ENCODE data around the gene HES7.

HES7 gene

GRCh38 chr17:8143581-8144400, 19.9 kb upstream of the HES7 start:
- no peak for DNase-seq (ENCODE audit: low spot score)
- Histone ChIP-seq H3K36me3 (ENCODE audit: low read depth) (peaks cover 92% of the 10 kb centered on the region), H3K9me3 (ENCODE audit: severe bottlenecking) (no peaks in the 10 kb centered on the region), H3K27me3 (ENCODE audit: insufficient read depth, poor library complexity, severe bottlenecking) (no peaks in the 10 kb centered on the region), H3K27ac (ENCODE audit: poor library complexity, severe bottlenecking) (no peak overlapping the region), H3K4me1 (ENCODE audit: insufficient read depth, poor library complexity, severe bottlenecking) (no peaks in the 10 kb centered on the region), H3K4me3 (ENCODE audit: severe bottlenecking) (no peak overlapping the region)
- no peak for TF ChIP-seq CTCF (IDR thresholded peaks at IDR 0.05; ENCODE audit: poor library complexity, severe bottlenecking)
- ATAC-seq (ENCODE audit: low read depth): no peak

GRCh38 chr17:8142887-8143580, 19.1 kb upstream of the HES7 start:
- ATAC-seq (ENCODE audit: low read depth) (no peak), DNase-seq (ENCODE audit: low spot score) (no peak)
- Histone ChIP-seq H3K9me3 (ENCODE audit: severe bottlenecking) (no peaks in the 10 kb centered on the region), H3K4me3 (ENCODE audit: severe bottlenecking) (no peak overlapping the region), H3K36me3 (ENCODE audit: low read depth) (peaks cover 84% of the 10 kb centered on the region), H3K27me3 (ENCODE audit: insufficient read depth, poor library complexity, severe bottlenecking) (no peaks in the 10 kb centered on the region), H3K27ac (ENCODE audit: poor library complexity, severe bottlenecking) (no peak overlapping the region), H3K4me1 (ENCODE audit: insufficient read depth, poor library complexity, severe bottlenecking) (peaks cover 2% of the 10 kb centered on the region)
- no peak for TF ChIP-seq CTCF (IDR thresholded peaks at IDR 0.05; ENCODE audit: poor library complexity, severe bottlenecking)

- peaks cover 77% of the 10 kb centered on the region for H3K36me3 ChIP-seq (ENCODE audit: low read depth)
These were observed 18.4 kb upstream of the HES7 start for GRCh38 chr17:8142158-8142886.

GRCh38 chr17:8141741-8142140, 17.8 kb upstream of the HES7 start:
- TF ChIP-seq CTCF (IDR thresholded peaks at IDR 0.05; ENCODE audit: poor library complexity, severe bottlenecking): no peak
- Histone ChIP-seq H3K27ac (ENCODE audit: poor library complexity, severe bottlenecking) (no peak overlapping the region), H3K36me3 (ENCODE audit: low read depth) (peaks cover 71% of the 10 kb centered on the region), H3K4me1 (ENCODE audit: insufficient read depth, poor library complexity, severe bottlenecking) (peaks cover 2% of the 10 kb centered on the region), H3K4me3 (ENCODE audit: severe bottlenecking) (no peak overlapping the region), H3K27me3 (ENCODE audit: insufficient read depth, poor library complexity, severe bottlenecking) (no peaks in the 10 kb centered on the region), H3K9me3 (ENCODE audit: severe bottlenecking) (no peaks in the 10 kb centered on the region)
- no peak for ATAC-seq (ENCODE audit: low read depth)
- DNase-seq (ENCODE audit: low spot score): no peak

More at GRCh38 chr17:8142158-8142886, 18.4 kb upstream of the HES7 start:
- Histone ChIP-seq H3K27me3 (ENCODE audit: insufficient read depth, poor library complexity, severe bottlenecking) (no peaks in the 10 kb centered on the region), H3K27ac (ENCODE audit: poor library complexity, severe bottlenecking) (no peak overlapping the region), H3K4me1 (ENCODE audit: insufficient read depth, poor library complexity, severe bottlenecking) (peaks cover 2% of the 10 kb centered on the region), H3K9me3 (ENCODE audit: severe bottlenecking) (no peaks in the 10 kb centered on the region), H3K4me3 (ENCODE audit: severe bottlenecking) (no peak overlapping the region)
- TF ChIP-seq CTCF (IDR thresholded peaks at IDR 0.05; ENCODE audit: poor library complexity, severe bottlenecking): no peak
- ATAC-seq (ENCODE audit: low read depth) (no peak), DNase-seq (ENCODE audit: low spot score) (no peak)

All from RWPE2 (cell line).